Gastrocnemius medialis (tissue), 4 donors: ENCODE results near the gene LPAR3. TPM values are rescaled to one million over a fixed set of nuclear protein-coding genes. Genes with fewer than 3 reads are reported as not detected.

Source experiments
- ATAC-seq, 2 donors: fragments of 150-250 bp; one replicate each; pipeline ENCODE4 v1.9.1; 2016
- DNase-seq, 2 donors: peaks; one replicate each; pipeline ENCODE4 v3.0.0-alpha.2; 2019
- H3K27ac ChIP-seq, 4 donors: fragments of 200-600 bp; sonication (generic); 1 replicate in 1 of 4; 2 replicates in 3 of 4; pipeline ENCODE4 v1.5.1; 2016 to 2018; ENCODE audit warnings: mild to moderate bottlenecking in 2 of 4, moderate library complexity in 1 of 4
- H3K27me3 ChIP-seq, 3 donors: fragments of 200-600 bp; sonication (generic) in 2 of 3; 1 replicate in 1 of 3; 2 replicates in 2 of 3; pipeline versions ENCODE4 v1.5.1 to v1.6.0; 2016 to 2019; ENCODE audit warnings: mild to moderate bottlenecking in 1 of 3, moderate library complexity in 1 of 3
- H3K36me3 ChIP-seq, 2 donors: fragments of 200-600 bp; sonication (generic) in 1 of 2; one replicate each; pipeline ENCODE4 v1.5.1; 2017 to 2018
- H3K4me1 ChIP-seq, 2 donors: fragments of 200-600 bp; sonication (generic) in 1 of 2; one replicate each; pipeline ENCODE4 v1.5.1; 2016 to 2017; ENCODE audit warnings: mild to moderate bottlenecking in 2 of 2
- H3K4me3 ChIP-seq, 4 donors: fragments of 200-600 bp; sonication (generic) in 3 of 4; 1 replicate in 1 of 4; 2 replicates in 3 of 4; pipeline ENCODE4 v1.5.1; 2016 to 2019; ENCODE audit warnings: mild to moderate bottlenecking in 2 of 4
- H3K9me3 ChIP-seq, 3 donors: fragments of 200-600 bp; sonication (generic) in 2 of 3; 1 replicate in 1 of 3; 2 replicates in 2 of 3; pipeline ENCODE4 v1.5.1; 2016 to 2019
- CTCF ChIP-seq, 5 experiments: fragments of 450-650 bp in 3 of 5; fragments of 200-600 bp in 2 of 5; sonication (generic) in 2 of 5; IDR thresholded peaks in 4 of 5; conservative IDR thresholded peaks in 1 of 5; 1 replicate in 4 of 5; 2 replicates in 1 of 5; pipeline ENCODE4 v1.5.1; 2016 to 2019; ENCODE audit warnings: antibody characterized with exemption in 5 of 5, mild to moderate bottlenecking in 3 of 5, moderate library complexity in 3 of 5
- POLR2A ChIP-seq, 2 donors: fragments of 450-650 bp; IDR thresholded peaks; one replicate each; pipeline ENCODE4 v1.6.1; 2017; ENCODE audit warnings: antibody characterized with exemption in 2 of 2, mild to moderate bottlenecking in 2 of 2, moderate library complexity in 2 of 2
- in situ Hi-C, 4 donors: fragments of 200-750 bp; cut with MboI; loops; one replicate each; pipeline versions ENCODE4 v1.15.0 to v1.8.0; 2017; ENCODE audit warnings: low sequenced_read_pairs in 4 of 4
- intact Hi-C: fragments of 100-400 bp; cut with DNase I; formaldehyde crosslinking; loops from one replicate; pipeline ENCODE4 v1.15.1; 2023; ENCODE audit warnings: low total_unique reads
- total RNA-seq, 4 donors: library from RNA; depleted of rRNA; stranded (reverse); fragments of >200 nt; gene quantifications; one replicate each; pipeline versions ENCODE4 v1.1.0 to v1.2.3, GENCODE V29; 2016

LPAR3 gene
- total RNA-seq, 4 donors from 2014 or later, result not detected

- intact Hi-C loops (loop anchor here (10.0 kb wide), 2 partner anchors 632 to 842 kb away; partner anchors contain the start of gene PRKACB), in situ Hi-C loops (no loop called here)
- no peaks in the 10 kb centered on the region for H3K27me3 ChIP-seq
- ATAC-seq (no peak), DNase-seq (no peak)
- H3K4me3 ChIP-seq, result no peak overlapping the region
- H3K36me3 ChIP-seq, result no peaks in the 10 kb centered on the region
- H3K9me3 ChIP-seq, result no peaks in the 10 kb centered on the region
- no peak overlapping the region for H3K27ac ChIP-seq
- no peaks in the 10 kb centered on the region for H3K4me1 ChIP-seq
- no peak for TF ChIP-seq POLR2A (IDR thresholded peaks at IDR 0.05)
- no peak for TF ChIP-seq CTCF (IDR thresholded peaks at IDR 0.05 in 4 of 5, conservative IDR thresholded peaks at IDR 0.05 in 1 of 5)
Observed at GRCh38 chr1:84776639-84777038, 116.4 kb downstream of the LPAR3 start.

GRCh38 chr1:84775535-84775920 lies 117.5 kb downstream of the LPAR3 start:
- no peak overlapping the region for H3K27ac ChIP-seq
- no peak for TF ChIP-seq CTCF (IDR thresholded peaks at IDR 0.05 in 4 of 5, conservative IDR thresholded peaks at IDR 0.05 in 1 of 5)
- TF ChIP-seq POLR2A (IDR thresholded peaks at IDR 0.05), result no peak
- H3K27me3 ChIP-seq, result no peaks in the 10 kb centered on the region
- no peaks in the 10 kb centered on the region for H3K9me3 ChIP-seq
- ATAC-seq, result no peak
- intact Hi-C loops (loop anchor here (10.0 kb wide), 2 partner anchors 631 to 841 kb away; partner anchors contain the start of gene PRKACB), in situ Hi-C loops (no loop called here)
- no peaks in the 10 kb centered on the region for H3K36me3 ChIP-seq
- no peak for DNase-seq
- H3K4me1 ChIP-seq, result no peaks in the 10 kb centered on the region
- no peak overlapping the region for H3K4me3 ChIP-seq

- in situ Hi-C loops (loop anchor here (25.0 kb wide), 4 partner anchors 338 to 863 kb away; partner anchors contain the start of gene PRKACB (in 3 of the 4)), intact Hi-C loops (loop anchor here (5.0 to 10.0 kb wide), 3 partner anchors 338 to 840 kb away; partner anchors contain the start of gene PRKACB)
- DNase-seq (no peak), ATAC-seq (no peak)
- Histone ChIP-seq H3K27me3 (no peaks in the 10 kb centered on the region), H3K4me3 (no peak overlapping the region), H3K9me3 (no peaks in the 10 kb centered on the region), H3K4me1 (no peaks in the 10 kb centered on the region), H3K36me3 (no peaks in the 10 kb centered on the region), H3K27ac (no peak overlapping the region)
- TF ChIP-seq POLR2A (IDR thresholded peaks at IDR 0.05), result no peak
- TF ChIP-seq CTCF (IDR thresholded peaks at IDR 0.05 in 4 of 5, conservative IDR thresholded peaks at IDR 0.05 in 1 of 5), result no peak
Observed at GRCh38 chr1:84774669-84775534, 118.1 kb downstream of the LPAR3 start.

GRCh38 chr1:84773933-84774497 lies 119.0 kb downstream of the LPAR3 start:
- H3K4me3 ChIP-seq, result no peak overlapping the region
- TF ChIP-seq CTCF (IDR thresholded peaks at IDR 0.05 in 4 of 5, conservative IDR thresholded peaks at IDR 0.05 in 1 of 5), result no peak
- no peak for TF ChIP-seq POLR2A (IDR thresholded peaks at IDR 0.05)
- in situ Hi-C loops, result loop anchor here (25.0 kb wide), 4 partner anchors 337 to 862 kb away; partner anchors contain the start of gene PRKACB (in 3 of the 4)
- H3K36me3 ChIP-seq, result no peaks in the 10 kb centered on the region
- no peaks in the 10 kb centered on the region for H3K4me1 ChIP-seq
- H3K9me3 ChIP-seq, result no peaks in the 10 kb centered on the region
- ATAC-seq (no peak), DNase-seq (no peak)
- intact Hi-C loops, result loop anchor here (5.0 to 10.0 kb wide), 3 partner anchors 337 to 839 kb away; partner anchors contain the start of gene PRKACB
- H3K27ac ChIP-seq, result no peak overlapping the region
- no peaks in the 10 kb centered on the region for H3K27me3 ChIP-seq
